GM19395 (cell line): ENCODE measurements around the gene CTLA4.

Experiments
- ATAC-seq: cut with Tn5 transposase; IDR thresholded peaks from one replicate; pipeline ENCODE4 v1.9.1; 2021; ENCODE audit warnings: mild to moderate bottlenecking, moderate library complexity; ENCODE audit not compliant: unreplicated experiment

CTLA4 gene

GRCh38 chr2:203889944-203890343 lies 22.4 kb downstream of the CTLA4 start:
- ATAC-seq: no peak

GRCh38 chr2:203890733-203891132 lies 23.2 kb downstream of the CTLA4 start:
- ATAC-seq: no peak

- ATAC-seq: no peak
Measured at GRCh38 chr2:203891474-203891873, 23.9 kb downstream of the CTLA4 start.

- ATAC-seq: no peak
Measured at GRCh38 chr2:203892207-203892606, 24.6 kb downstream of the CTLA4 start.

GRCh38 chr2:203893401-203893800 lies 25.8 kb downstream of the CTLA4 start:
- no peak for ATAC-seq

GRCh38 chr2:203893840-203894239 lies 26.3 kb downstream of the CTLA4 start:
- ATAC-seq: no peak

GRCh38 chr2:203894262-203894661 lies 26.7 kb downstream of the CTLA4 start:
- peak; percentile 58 for ATAC-seq

GRCh38 chr2:203897544-203897943 lies 30.0 kb downstream of the CTLA4 start:
- ATAC-seq: no peak

GRCh38 chr2:203898657-203899056 lies 31.1 kb downstream of the CTLA4 start:
- no peak for ATAC-seq

- ATAC-seq: no peak
Measured at GRCh38 chr2:203900253-203900652, 32.7 kb downstream of the CTLA4 start.

- ATAC-seq: no peak
Measured at GRCh38 chr2:203904022-203904421, 36.5 kb downstream of the CTLA4 start.

- ATAC-seq: no peak
Measured at GRCh38 chr2:203905656-203906055, 38.1 kb downstream of the CTLA4 start.

GRCh38 chr2:203908066-203908796 lies 40.7 kb downstream of the CTLA4 start:
- ATAC-seq: no peak

- no peak for ATAC-seq
Measured at GRCh38 chr2:203908797-203909185, 41.2 kb downstream of the CTLA4 start.

- ATAC-seq: no peak
Measured at GRCh38 chr2:203909261-203909967, 41.8 kb downstream of the CTLA4 start.

GRCh38 chr2:203909974-203910373 lies 42.4 kb downstream of the CTLA4 start:
- ATAC-seq: no peak

GRCh38 chr2:203913947-203914346 lies 46.4 kb downstream of the CTLA4 start:
- no peak for ATAC-seq

GRCh38 chr2:203914546-203915182 lies 47.1 kb downstream of the CTLA4 start:
- ATAC-seq: no peak

- no peak for ATAC-seq
Measured at GRCh38 chr2:203915256-203915655, 47.7 kb downstream of the CTLA4 start.

GRCh38 chr2:203916756-203917155 lies 49.2 kb downstream of the CTLA4 start:
- ATAC-seq: no peak

- no peak for ATAC-seq
Measured at GRCh38 chr2:203918264-203918663, 50.7 kb downstream of the CTLA4 start.

GRCh38 chr2:203918839-203919238 lies 51.3 kb downstream of the CTLA4 start:
- no peak for ATAC-seq
